GM12865 (cell line): ENCODE results near the gene FAM25A.

Experiments used
- DNase-seq: peaks from one replicate; pipeline ENCODE4 v3.0.0; 2010; ENCODE audit warnings: low read depth
- H3K4me3 ChIP-seq: 2 replicates; pipeline ENCODE4 v1.5.1; 2011; ENCODE audit warnings: mild to moderate bottlenecking, low read depth, low read length, control low read depth
- TF ChIP-seq, protein P1 (sequence below): IDR thresholded peaks from 2 replicates; pipeline ENCODE4 v1.5.1; 2011; ENCODE audit warnings: low read length, control low read depth, low read depth, inconsistent platforms; ENCODE audit not compliant: insufficient read depth; ENCODE audit errors: missing control alignments

FAM25A gene

DNA sequence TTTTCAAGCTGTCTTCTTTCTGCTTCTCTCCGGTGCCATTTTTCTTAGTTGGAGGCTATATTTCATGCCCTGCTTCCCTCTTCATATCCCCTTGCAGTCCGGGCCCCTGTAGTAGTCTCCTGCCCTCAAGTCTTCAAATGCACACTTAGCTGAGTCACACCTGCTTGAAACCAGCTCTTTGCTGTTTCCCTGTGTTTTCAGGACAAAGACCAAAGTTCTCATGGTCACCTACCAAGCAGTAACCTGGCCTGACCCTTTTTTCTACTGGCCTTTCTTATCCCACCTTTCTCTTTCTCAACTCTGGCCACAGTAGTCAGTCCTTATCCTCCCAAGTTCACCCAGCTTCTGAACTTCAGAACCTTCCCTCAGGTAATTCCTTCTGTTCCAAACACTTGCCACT is 46.1 kb downstream of the FAM25A start:
- TF ChIP-seq, protein P1, sequence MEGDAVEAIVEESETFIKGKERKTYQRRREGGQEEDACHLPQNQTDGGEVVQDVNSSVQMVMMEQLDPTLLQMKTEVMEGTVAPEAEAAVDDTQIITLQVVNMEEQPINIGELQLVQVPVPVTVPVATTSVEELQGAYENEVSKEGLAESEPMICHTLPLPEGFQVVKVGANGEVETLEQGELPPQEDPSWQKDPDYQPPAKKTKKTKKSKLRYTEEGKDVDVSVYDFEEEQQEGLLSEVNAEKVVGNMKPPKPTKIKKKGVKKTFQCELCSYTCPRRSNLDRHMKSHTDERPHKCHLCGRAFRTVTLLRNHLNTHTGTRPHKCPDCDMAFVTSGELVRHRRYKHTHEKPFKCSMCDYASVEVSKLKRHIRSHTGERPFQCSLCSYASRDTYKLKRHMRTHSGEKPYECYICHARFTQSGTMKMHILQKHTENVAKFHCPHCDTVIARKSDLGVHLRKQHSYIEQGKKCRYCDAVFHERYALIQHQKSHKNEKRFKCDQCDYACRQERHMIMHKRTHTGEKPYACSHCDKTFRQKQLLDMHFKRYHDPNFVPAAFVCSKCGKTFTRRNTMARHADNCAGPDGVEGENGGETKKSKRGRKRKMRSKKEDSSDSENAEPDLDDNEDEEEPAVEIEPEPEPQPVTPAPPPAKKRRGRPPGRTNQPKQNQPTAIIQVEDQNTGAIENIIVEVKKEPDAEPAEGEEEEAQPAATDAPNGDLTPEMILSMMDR = no peak
- no peak for DNase-seq
- no peak overlapping the region for H3K4me3 ChIP-seq

DNA sequence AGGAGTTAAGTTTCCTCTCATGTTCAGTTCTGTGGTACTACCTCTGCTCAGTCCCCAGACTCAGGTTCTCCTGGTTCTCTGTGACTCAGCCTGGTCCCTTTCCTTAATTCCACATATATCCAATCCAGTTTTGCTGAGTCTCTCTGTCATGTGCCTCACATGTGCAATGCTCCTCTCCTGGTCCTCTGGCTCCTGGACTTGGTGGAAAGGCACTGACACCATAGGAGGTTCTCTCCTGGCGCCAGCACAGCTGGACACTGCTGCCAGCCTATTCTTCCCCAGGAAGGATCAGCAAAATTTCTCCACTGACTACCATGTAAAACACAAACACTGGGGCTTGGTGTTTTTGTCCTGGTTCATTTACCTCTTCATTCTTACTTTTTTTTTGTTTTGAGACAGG is 46.8 kb downstream of the FAM25A start:
- DNase-seq = no peak
- H3K4me3 ChIP-seq = no peak overlapping the region
- TF ChIP-seq, protein P1 = no peak

DNA sequence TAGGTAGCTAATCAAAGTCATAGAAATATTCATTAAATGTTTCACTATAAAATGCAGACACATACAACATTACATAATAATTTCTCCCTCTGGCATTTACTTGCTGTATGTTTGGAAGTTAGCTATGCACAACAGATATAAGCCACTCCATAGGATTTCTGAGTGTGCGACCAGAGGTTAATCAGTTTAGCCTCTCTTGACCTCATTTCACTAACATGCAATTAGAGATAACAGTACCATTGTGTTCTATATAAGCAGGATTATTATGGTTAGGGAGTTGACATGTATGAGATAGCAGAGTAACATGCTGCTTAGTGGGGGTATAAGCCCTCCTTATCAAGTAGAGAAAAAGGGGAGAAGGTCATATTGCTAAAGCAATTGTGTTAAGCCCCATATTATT is 48.2 kb downstream of the FAM25A start:
- TF ChIP-seq, protein P1 = no peak
- no peak for DNase-seq
- H3K4me3 ChIP-seq = no peak overlapping the region

DNA sequence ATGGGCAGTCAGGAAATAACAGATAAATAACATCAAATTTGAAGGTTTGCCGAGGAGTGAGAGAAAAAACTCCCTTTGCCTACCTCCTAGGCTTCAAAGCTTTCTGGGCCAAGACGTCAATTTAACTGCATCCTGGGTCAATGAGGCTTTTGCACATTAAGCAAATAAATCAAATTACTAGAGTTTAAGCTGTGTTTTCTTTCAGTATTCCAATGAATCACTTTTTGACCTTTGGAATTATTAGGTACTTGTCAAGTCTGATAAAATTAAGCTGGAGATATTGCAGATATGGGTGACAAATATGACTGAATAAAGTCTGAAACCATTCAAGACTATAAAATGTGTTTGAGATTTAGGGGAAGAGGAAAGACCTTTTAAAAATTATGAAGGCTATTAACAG is 52.4 kb downstream of the FAM25A start:
- H3K4me3 ChIP-seq = no peak overlapping the region
- DNase-seq = no peak
- TF ChIP-seq, protein P1 = no peak
